Measurements from ENCODE around the gene CATSPERB.
"Not testable (repeated sequence)": the region's sequence is repeated elsewhere in the genome, so short reads cannot be mapped to it uniquely, and the experiment has no call there.

The CATSPERB gene

DNA sequence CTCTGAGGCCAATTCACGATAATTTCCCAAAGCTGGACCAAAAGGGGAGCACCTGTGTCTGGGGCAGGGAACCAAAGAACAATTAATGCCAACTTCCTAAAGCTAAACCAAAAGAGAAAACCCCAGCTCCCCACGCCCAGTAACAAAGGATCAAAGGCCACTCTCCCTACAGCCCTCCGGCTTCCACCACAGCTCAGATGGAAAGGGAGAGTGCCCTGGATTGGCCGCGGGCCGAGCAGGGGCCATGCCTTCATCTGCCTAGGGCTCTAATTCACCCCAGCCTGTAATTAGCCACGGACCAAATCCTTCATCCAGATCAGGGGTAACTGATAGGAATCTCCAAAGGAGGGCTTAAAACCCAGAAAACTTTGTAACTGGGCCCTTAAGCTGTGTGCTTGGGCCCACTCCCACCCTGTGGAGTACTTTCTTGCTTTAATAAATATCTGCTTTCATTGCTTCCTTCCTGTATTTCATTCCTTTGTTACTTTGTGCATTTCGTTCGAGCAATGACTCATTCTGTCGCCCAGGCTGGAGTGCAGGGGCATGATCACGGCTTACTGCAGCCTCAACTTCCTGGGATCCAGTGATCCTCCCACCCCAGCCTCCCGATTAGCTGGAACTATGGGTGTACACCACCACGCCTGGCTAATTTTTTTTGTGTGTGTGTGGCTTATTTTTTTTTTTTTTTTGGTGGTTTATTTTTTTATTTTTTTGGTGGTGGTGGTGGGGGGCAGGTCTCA is 156.2 kb downstream of the CATSPERB start:
- DNase-seq = no peak

DNA sequence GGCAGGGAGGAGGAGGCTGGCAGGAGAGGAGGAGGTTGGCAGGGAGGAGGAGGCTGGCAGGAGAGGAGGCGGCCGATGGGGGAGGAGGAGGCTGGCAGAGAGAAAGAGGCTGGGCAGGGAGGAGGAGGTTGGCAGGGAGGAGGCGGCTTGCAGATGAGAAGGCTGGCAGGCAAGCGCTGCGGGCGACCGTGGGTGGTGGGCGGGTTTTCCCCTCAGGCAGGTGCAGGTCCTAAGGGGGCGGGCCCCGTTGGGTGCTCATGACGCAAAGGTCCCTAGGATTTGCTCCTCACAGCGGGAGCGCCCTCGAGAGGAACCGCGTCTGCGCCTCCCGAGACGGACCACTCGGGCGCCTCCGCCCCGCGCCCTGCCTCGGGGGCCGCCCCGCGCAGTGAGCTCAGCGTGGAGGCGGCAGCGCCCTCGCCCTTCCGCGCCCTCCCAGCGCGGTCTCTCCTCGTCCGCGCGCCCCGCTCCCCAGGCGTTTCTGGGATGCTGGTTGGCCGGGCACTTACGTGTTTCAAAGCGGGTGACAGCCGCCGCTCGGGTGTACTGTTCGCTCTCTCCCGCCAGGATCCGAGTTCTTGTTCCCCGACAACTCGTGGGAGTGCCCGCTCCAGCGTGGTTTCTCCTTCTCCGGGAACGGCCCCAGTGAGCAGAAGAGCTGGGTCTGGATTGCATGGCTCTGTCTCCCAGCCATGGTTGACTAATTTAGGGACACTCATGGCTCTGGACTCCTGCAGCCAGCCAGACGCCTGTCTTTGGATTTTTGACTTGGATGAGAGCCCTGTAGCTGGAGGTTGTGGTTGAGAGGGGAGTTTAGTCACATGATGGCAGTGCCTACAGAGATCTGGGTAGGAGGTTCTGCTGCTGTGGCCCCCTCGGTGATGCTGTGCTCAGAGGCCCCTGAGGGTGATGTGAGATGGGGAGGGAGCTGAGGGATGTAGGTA is 157.7 kb downstream of the CATSPERB start:
- no peak for DNase-seq

DNA sequence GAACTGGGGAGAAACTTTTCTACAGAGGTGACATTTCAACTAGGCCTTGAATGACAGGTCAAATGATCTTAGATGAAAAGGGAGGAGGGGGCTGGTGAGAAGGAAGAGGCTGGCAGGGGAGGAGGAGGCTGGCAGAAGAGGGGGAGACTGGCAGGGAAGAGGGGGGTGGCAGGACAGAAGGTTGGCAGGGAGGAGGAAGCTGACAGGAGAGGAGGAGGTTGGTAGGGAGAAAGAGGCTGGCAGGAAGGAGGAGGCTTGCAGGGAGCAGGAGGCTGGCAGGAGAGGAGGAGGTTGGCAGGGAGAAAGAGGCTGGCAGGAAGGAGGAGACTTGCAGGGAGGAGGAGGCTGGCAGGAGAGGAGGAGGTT is 158.4 kb downstream of the CATSPERB start:
- DNase-seq = no peak

DNA sequence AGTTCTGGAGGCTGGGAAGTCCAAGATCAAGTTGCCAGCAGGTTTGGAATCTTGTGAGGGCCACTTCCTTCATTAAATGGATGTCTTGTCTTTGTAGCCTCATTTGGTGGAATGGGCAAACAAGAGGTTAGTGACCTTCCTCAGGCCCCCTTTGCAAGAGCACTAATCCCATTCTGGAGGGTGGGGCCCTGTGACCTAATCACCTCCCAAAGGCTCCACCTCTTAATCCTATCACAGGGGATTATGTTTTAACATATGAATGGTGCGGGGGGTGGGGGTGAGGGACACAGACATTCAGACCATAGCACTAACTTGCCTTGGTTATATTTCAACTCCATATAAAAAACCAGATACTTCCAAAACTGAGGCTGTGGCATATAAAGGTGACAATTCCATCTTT is 161.9 kb downstream of the CATSPERB start:
- DNase-seq = no peak

DNA sequence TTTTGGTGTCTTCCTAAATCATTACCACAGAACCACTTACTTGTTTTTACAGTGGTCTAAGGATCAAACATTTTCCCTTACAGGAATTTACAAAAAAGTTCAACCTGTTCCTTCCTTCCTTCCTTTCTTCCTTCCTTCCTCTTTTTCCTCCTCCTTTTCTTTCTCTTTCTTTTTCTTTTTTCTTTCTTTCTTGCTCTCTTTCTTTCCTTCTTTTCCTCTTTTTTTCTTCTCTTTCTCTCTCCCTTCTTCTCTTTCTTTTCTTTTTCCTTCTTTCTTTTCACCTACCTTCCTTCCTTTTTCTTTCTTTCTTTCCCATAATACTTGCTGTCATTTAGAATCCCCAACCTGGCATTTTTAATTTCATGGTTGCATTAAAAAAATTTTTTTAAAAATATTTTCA is 162.6 kb downstream of the CATSPERB start:
- DNase-seq = no peak

DNA sequence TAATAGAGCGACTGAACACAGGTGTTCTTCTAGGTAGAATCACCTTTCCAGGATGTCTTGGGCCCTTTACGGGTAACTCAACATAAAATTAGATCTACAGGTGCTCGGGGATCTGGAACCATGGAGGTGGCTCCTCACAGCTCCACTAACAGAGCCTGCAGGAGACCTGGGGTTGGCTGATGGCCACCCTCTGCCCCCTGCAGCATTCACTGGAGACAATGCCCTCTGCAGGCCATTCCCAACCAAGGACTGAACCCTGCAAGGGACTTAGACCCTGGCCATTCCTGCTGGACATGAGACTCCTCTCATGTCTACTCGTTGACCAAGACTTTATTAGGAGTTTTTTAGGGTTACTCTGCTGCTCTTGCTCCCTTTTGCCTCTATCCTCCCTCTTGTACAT is 163.3 kb downstream of the CATSPERB start:
- DNase-seq = no peak

DNA sequence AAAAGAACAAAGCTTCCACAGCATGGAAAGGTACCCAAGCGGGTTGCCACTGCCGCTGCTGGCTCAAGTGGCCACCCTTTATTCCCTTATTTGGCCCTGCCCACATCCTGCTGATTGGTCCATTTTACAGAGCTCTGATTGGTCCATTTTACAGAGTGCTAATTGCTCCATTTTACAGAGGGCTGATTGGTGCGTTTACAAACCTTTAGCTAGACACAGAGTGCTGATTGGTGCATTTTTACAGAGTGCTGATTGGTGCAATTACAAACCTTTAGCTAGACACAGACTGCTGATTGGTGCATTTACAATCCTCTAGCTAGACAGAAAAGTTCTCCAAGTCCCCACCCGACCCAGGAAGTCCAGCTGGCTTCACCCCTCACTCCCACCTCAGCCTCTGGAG is 164.1 kb downstream of the CATSPERB start:
- not testable (repeated sequence) for DNase-seq

- DNase-seq = no peak
Observed at GRCh38 chr14:91555531-91555930, 176.4 kb downstream of the CATSPERB start.

- no peak for DNase-seq
Observed at GRCh38 chr14:91554535-91555332, 177.2 kb downstream of the CATSPERB start.

- no peak for DNase-seq
Observed at GRCh38 chr14:91548108-91548507, 183.8 kb downstream of the CATSPERB start.

- no peak for DNase-seq
Observed at GRCh38 chr14:91545946-91546716, 185.8 kb downstream of the CATSPERB start.

- no peak for DNase-seq
Observed at GRCh38 chr14:91545204-91545603, 186.7 kb downstream of the CATSPERB start.

DNA sequence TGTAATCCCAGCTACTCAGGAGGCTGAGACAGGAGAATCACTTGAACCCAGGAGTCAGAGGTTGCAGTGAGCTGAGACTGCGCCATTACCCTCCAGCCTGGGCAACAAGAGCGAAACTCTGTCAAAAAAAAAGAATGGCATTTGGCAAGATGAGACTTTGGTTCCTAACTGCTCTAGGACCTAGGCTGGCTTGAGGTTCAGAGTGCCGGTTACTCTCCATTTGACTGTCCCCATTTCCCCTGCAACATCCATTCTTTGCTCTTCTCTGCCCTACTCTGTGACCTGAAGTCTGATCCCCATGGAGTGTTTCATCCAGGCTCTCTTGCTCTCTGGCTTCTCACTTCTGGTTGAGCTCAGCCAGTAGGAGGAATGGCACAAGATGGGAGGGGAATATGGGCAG is 195.6 kb downstream of the CATSPERB start:
- DNase-seq = no peak

GRCh38 chr14:91534059-91534458 is 197.8 kb downstream of the CATSPERB start:
- not testable (repeated sequence) for DNase-seq

- DNase-seq = no peak
Observed at GRCh38 chr14:91533623-91534022, 198.3 kb downstream of the CATSPERB start.
